Transverse colon (tissue), 4 donors: ENCODE measurements around the gene BIK. TPM values are rescaled to one million over a fixed set of nuclear protein-coding genes. Genes with fewer than 3 reads are reported as not detected.

Experiments
- DNase-seq: peaks from one replicate; pipeline ENCODE4 v3.0.0-alpha.2; 2019
- H3K27ac ChIP-seq, 4 donors: fragments of 200-600 bp; sonication (generic); 2 replicates each; pipeline ENCODE4 v1.5.1; 2016 to 2018; ENCODE audit warnings: inconsistent platforms in 4 of 4
- H3K27me3 ChIP-seq: fragments of 200-600 bp; sonication (generic); 2 replicates; pipeline ENCODE4 v1.5.1; 2017; ENCODE audit warnings: inconsistent platforms
- H3K36me3 ChIP-seq, 4 donors: fragments of 200-600 bp; sonication (generic); 2 replicates each; pipeline ENCODE4 v1.5.1; 2017 to 2019; ENCODE audit warnings: inconsistent platforms in 4 of 4
- H3K4me1 ChIP-seq, 4 donors: fragments of 200-600 bp; sonication (generic); 2 replicates each; pipeline ENCODE4 v1.5.1; 2017 to 2020; ENCODE audit warnings: inconsistent platforms in 4 of 4
- H3K4me3 ChIP-seq, 4 donors: fragments of 200-600 bp; sonication (generic); 1 replicate in 1 of 4; 2 replicates in 3 of 4; pipeline versions ENCODE4 v1.5.1 to v1.6.1; 2017 to 2019; ENCODE audit warnings: inconsistent platforms in 4 of 4
- H3K9me3 ChIP-seq, 2 donors: fragments of 200-600 bp; sonication (generic); 2 replicates each; pipeline ENCODE4 v1.5.1; 2017 to 2019; ENCODE audit warnings: inconsistent platforms in 2 of 2
- EP300 ChIP-seq: sonication (generic); formaldehyde crosslinking; IDR thresholded peaks from one replicate; pipeline ENCODE4 v1.6.1; 2017; ENCODE audit warnings: antibody characterized with exemption, low read depth
- POLR2A ChIP-seq: fragments of 450-650 bp; IDR thresholded peaks from one replicate; pipeline ENCODE4 v1.6.1; 2016; ENCODE audit warnings: antibody characterized with exemption, mild to moderate bottlenecking, moderate library complexity
- POLR2AphosphoS5 ChIP-seq, 3 donors: sonication (generic); formaldehyde crosslinking; IDR thresholded peaks; one replicate each; pipeline ENCODE4 v1.6.1; 2016; ENCODE audit warnings: antibody characterized with exemption in 3 of 3
- WGBS, 2 donors: methylation state at CpG; one replicate each; pipeline ENCODE4 v1.1.5; 2018; ENCODE audit warnings: low coverage in 1 of 2; 5-methylcytosine and 5-hydroxymethylcytosine counted together
- in situ Hi-C, 4 donors: fragments of 200-750 bp; cut with MboI; loops; one replicate each; pipeline versions ENCODE4 v1.15.0 to v1.15.1; 2017; ENCODE audit warnings: low sequenced_read_pairs in 3 of 4, low pct_ligation_motif_present in 1 of 4, low pct_unique_long_range_greater_than_20kb in 1 of 4
- intact Hi-C: fragments of 100-400 bp; cut with DNase I; formaldehyde crosslinking; loops from one replicate; pipeline ENCODE4 v1.15.1; 2023; ENCODE audit warnings: low total_unique reads
- total RNA-seq, 4 donors: library from RNA; depleted of rRNA; stranded (reverse); fragments of >200 nt; gene quantifications; one replicate each; pipeline ENCODE4 v1.1.0, GENCODE V29; 2016
- TF ChIP-seq, protein P1 (sequence below), 5 experiments: fragments of 200-600 bp in 3 of 5; fragments of 450-650 bp in 2 of 5; sonication (generic) in 3 of 5; IDR thresholded peaks; 1 replicate in 2 of 5; 2 replicates in 3 of 5; pipeline ENCODE4 v1.5.1; 2016 to 2017; ENCODE audit warnings: antibody characterized with exemption in 5 of 5, inconsistent platforms in 3 of 5, mild to moderate bottlenecking in 2 of 5, moderate library complexity in 1 of 5

BIK gene
- total RNA-seq, 4 donors from 2014 or later = 10.1 to 23.5 (median 14.4) TPM

GRCh38 chr22:43118953-43119458 lies 8.5 kb downstream of the BIK start:
- intact Hi-C loops (no loop called here), in situ Hi-C loops (no loop called here)
- Histone ChIP-seq H3K4me1 (peaks cover 29 to 72% (median 50%) of the 10 kb centered on the region in 4 donors), H3K27ac (peak overlapping the region; percentile 14 to 74 (median 64)), H3K27me3 (peaks cover 2% of the 10 kb centered on the region), H3K4me3 (no peak overlapping the region), H3K9me3 (no peaks in the 10 kb centered on the region), H3K36me3 (no peaks in the 10 kb centered on the region)
- 26% methylated on average over 7 of the region's 7 CpGs; no CpG with 5 or more reads in 1 of the 2 donors for WGBS, 2 donors
- peak; percentile 63 for DNase-seq
- TF ChIP-seq EP300 (no peak), POLR2AphosphoS5 (IDR thresholded peaks at IDR 0.05) (no peak), POLR2A (no peak)
- TF ChIP-seq, protein P1, sequence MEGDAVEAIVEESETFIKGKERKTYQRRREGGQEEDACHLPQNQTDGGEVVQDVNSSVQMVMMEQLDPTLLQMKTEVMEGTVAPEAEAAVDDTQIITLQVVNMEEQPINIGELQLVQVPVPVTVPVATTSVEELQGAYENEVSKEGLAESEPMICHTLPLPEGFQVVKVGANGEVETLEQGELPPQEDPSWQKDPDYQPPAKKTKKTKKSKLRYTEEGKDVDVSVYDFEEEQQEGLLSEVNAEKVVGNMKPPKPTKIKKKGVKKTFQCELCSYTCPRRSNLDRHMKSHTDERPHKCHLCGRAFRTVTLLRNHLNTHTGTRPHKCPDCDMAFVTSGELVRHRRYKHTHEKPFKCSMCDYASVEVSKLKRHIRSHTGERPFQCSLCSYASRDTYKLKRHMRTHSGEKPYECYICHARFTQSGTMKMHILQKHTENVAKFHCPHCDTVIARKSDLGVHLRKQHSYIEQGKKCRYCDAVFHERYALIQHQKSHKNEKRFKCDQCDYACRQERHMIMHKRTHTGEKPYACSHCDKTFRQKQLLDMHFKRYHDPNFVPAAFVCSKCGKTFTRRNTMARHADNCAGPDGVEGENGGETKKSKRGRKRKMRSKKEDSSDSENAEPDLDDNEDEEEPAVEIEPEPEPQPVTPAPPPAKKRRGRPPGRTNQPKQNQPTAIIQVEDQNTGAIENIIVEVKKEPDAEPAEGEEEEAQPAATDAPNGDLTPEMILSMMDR (IDR thresholded peaks at IDR 0.05) = no peak

DNA sequence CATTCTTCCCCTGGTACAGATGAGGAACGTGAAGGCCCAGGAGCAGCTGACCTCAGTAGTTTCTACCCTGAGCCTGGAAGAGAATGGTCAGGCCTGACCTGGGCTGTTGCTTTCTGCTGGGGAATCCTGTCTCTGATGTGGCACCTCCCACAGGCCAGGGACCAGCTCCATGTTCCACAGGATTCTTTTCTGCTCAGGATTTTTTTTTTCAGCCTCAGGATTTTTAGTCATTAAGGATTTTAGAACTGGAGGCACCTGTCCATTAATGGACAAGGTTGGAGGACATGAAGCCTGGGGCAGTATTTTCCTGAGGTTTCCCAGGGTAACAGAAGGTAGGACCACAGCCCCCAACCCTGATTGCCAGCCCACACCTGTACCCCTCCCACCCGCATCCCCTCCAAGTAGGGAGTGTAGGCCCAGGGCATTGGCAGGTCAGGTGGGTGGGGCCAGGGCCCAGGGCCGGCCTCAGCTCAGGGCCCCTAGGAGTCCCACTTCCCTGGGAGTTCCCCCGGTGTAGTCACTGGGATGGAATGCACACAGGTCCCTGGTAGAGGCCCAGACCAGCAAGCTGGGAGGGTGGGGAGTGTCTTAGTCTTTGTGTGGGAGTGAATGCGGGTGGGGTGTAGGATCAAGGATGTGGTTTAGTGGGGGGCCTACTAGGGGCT lies 16.1 kb downstream of the BIK start:
- no peaks in the 10 kb centered on the region for H3K36me3 ChIP-seq
- DNase-seq = peak; percentile 72
- no peaks in the 10 kb centered on the region for H3K9me3 ChIP-seq
- no peak for TF ChIP-seq POLR2A
- no peak for TF ChIP-seq EP300
- TF ChIP-seq, protein P1 (IDR thresholded peaks at IDR 0.05) = no peak
- no peak for TF ChIP-seq POLR2AphosphoS5 (IDR thresholded peaks at IDR 0.05)
- H3K4me1 ChIP-seq = peaks cover 7 to 75% (median 56%) of the 10 kb centered on the region in 4 donors
- intact Hi-C loops = no loop called here
- no peaks in the 10 kb centered on the region for H3K27me3 ChIP-seq
- 42% methylated on average over 5 of the region's 5 CpGs; no CpG with 5 or more reads in 1 of the 2 donors for WGBS, 2 donors
- H3K4me3 ChIP-seq = no peak overlapping the region
- H3K27ac ChIP-seq = peak overlapping the region; percentile 76 to 84 (median 84)
- in situ Hi-C loops = no loop called here

DNA sequence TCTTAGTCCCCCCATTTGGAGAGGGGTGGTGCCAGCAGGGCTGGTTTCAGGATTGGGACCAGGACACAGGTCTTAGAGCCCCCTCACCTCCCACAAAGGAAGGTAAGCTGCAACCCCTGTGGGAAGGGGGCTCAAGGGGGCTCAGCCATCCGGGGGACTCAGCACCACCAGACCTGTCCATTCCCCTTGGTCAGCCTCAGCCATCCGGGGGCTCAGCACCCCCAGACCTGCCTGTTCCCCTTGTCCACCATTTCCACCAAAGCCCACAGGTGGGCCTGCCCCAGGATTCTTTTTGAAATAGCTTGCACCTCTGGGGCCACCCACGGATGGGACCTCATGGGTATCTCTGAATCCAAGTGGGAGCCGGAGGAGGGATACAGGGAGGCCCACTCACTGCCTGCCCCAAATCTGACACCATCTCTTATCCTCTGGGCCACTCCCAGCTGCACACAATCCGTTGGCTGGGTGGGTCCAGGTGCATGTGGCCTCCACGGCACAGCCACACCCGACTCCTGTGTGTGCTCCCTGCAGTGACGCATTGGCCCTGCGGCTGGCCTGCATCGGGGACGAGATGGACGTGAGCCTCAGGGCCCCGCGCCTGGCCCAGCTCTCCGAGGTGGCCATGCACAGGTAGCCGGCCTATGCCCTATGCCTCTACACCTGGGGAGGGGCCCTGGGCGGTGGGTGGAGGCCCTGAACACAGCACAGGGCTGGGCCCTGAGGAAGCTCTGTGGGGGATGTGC lies 16.8 kb downstream of the BIK start:
- in situ Hi-C loops (no loop called here), intact Hi-C loops (no loop called here)
- peak; percentile 8 for TF ChIP-seq EP300
- TF ChIP-seq, protein P1 (IDR thresholded peaks at IDR 0.05) = no peak
- peak; percentile 74 to 92 (median 91) for TF ChIP-seq POLR2AphosphoS5 (IDR thresholded peaks at IDR 0.05)
- peak; percentile 83 for TF ChIP-seq POLR2A
- Histone ChIP-seq H3K4me3 (peak overlapping the region in 3 of 4 donors; percentile 6 to 31 (median 14)), H3K4me1 (peaks cover 7 to 70% (median 50%) of the 10 kb centered on the region in 4 donors), H3K27ac (peak overlapping the region; percentile 76 to 84 (median 84)), H3K9me3 (no peaks in the 10 kb centered on the region), H3K27me3 (no peaks in the 10 kb centered on the region), H3K36me3 (no peaks in the 10 kb centered on the region)
- peak; percentile 88 for DNase-seq
- WGBS, 2 donors = 68% methylated on average over 17 of the region's 17 CpGs; no CpG with 5 or more reads in 1 of the 2 donors

DNA sequence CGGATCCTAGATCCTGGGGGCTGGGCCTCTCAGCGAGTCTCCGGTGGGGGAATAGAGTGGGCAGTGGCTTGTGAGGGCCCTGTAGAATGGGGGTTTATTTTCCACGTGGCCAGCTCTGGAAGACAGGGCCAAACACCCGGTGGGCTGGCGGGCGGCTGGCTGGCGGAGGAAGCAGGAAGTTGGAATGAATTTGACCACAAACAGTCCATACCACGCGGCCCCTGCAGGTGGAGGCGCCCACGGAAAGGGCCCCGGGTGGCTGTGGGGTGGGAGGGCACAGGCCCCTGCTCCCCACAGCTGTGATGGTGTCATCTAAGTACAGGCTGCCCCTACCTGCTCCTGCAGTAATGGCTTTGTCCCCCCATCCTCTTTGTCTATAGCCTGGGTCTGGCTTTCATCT lies 17.6 kb downstream of the BIK start:
- in situ Hi-C loops = no loop called here
- H3K4me3 ChIP-seq = peak overlapping the region in 3 of 4 donors; percentile 6 to 31 (median 14)

More for the DNA sequence above, 17.6 kb downstream of the BIK start:
- 39% methylated on average over 12 of the region's 13 CpGs; no CpG with 5 or more reads in 1 of the 2 donors for WGBS, 2 donors
- Histone ChIP-seq H3K4me1 (peaks cover 7 to 62% (median 47%) of the 10 kb centered on the region in 4 donors), H3K36me3 (peaks cover 0 to 4% (median 0%) of the 10 kb centered on the region in 4 donors), H3K9me3 (no peaks in the 10 kb centered on the region), H3K27ac (peak overlapping the region; percentile 76 to 84 (median 84)), H3K27me3 (no peaks in the 10 kb centered on the region)
- DNase-seq = peak; percentile 30
- TF ChIP-seq EP300 = no peak
- TF ChIP-seq, protein P1 (IDR thresholded peaks at IDR 0.05) = peak in 2 of 5 experiments; percentile 24 to 27
- intact Hi-C loops = no loop called here
